Caco-2 (cell line): ENCODE data around the gene CDCP1. TPM values are rescaled to one million over a fixed set of nuclear protein-coding genes. Genes with fewer than 3 reads are reported as not detected.

Experiments used
- BruUV-seq: library from RNA; stranded (reverse); fragments of 400-500 nt; replicated peaks from 2 replicates; lab custom pipeline; 2021; lab: Mats Ljungman, UMichigan
- CTCF ChIA-PET: fragments of 300-600 bp; sonication (Branson Sonifier 250); formaldehyde crosslinking; loops from one replicate; lab custom pipeline; 2022; ENCODE audit warnings: antibody characterized with exemption; lab: Charles Lee
- POLR2A ChIA-PET: fragments of 300-600 bp; sonication (Branson Sonifier 250); formaldehyde crosslinking; loops from one replicate; lab custom pipeline; 2022; ENCODE audit warnings: antibody characterized with exemption; lab: Charles Lee
- DNase-seq, 2 experiments: peaks; one replicate each; pipeline versions ENCODE4 v3.0.0 to v3.0.0-alpha.2; 2020 to 2022
- H3K27me3 ChIP-seq: replicated peaks from 2 replicates; pipeline ENCODE4 v1.6.0; 2011; ENCODE audit warnings: low read length; ENCODE audit not compliant: control insufficient read depth, insufficient read depth
- H3K36me3 ChIP-seq: 2 replicates; pipeline ENCODE4 v1.5.1; 2011; ENCODE audit warnings: low read length; ENCODE audit not compliant: control insufficient read depth, insufficient read depth
- H3K4me1 ChIP-seq: fragments of 250-450 bp; sonication (Bioruptor Pico); 2 replicates; pipeline ENCODE4 v1.5.1; 2020; ENCODE audit warnings: mild to moderate bottlenecking
- H3K4me3 ChIP-seq: 2 replicates; pipeline ENCODE4 v1.5.1; 2011; ENCODE audit warnings: low read depth, mild to moderate bottlenecking, control low read depth, low read length
- H3K9me3 ChIP-seq: fragments of 250-450 bp; sonication (Bioruptor Pico); 2 replicates; pipeline ENCODE4 v1.5.1; 2020; ENCODE audit warnings: mild to moderate bottlenecking, moderate library complexity
- H3K27ac Mint-ChIP-seq: one replicate; pipeline ENCODE4 v1.8.0; 2022; ENCODE audit warnings: mixed read lengths; ENCODE audit not compliant: unreplicated experiment
- H3K27me3 Mint-ChIP-seq: one replicate; pipeline ENCODE4 v1.8.0; 2022; ENCODE audit warnings: mixed read lengths; ENCODE audit not compliant: insufficient read depth, unreplicated experiment
- H3K36me3 Mint-ChIP-seq: one replicate; pipeline ENCODE4 v1.8.0; 2022; ENCODE audit warnings: mild to moderate bottlenecking, mixed read lengths; ENCODE audit not compliant: insufficient read depth, unreplicated experiment
- H3K4me1 Mint-ChIP-seq: one replicate; pipeline ENCODE4 v1.8.0; 2022; ENCODE audit warnings: low read depth, mixed read lengths; ENCODE audit not compliant: unreplicated experiment
- H3K4me3 Mint-ChIP-seq: one replicate; pipeline ENCODE4 v1.8.0; 2022; ENCODE audit warnings: mild to moderate bottlenecking, moderate library complexity, mixed read lengths; ENCODE audit not compliant: unreplicated experiment
- H3K9me3 Mint-ChIP-seq: one replicate; pipeline ENCODE4 v1.8.0; 2022; ENCODE audit warnings: mixed read lengths; ENCODE audit not compliant: unreplicated experiment
- CTCF ChIP-seq, 2 experiments: fragments of 200-600 bp in 1 of 2; IDR thresholded peaks; 1 replicate in 1 of 2; 2 replicates in 1 of 2; pipeline versions ENCODE4 v1.5.1 to v1.8.0; 2011 to 2022; ENCODE audit warnings: antibody characterized with exemption in 1 of 2, control low read depth in 1 of 2, inconsistent platforms in 1 of 2, low read depth in 1 of 2, low read length in 1 of 2, mild to moderate bottlenecking in 1 of 2, moderate library complexity in 1 of 2; ENCODE audit not compliant: insufficient read depth in 1 of 2, severe bottlenecking in 1 of 2, unreplicated experiment in 1 of 2
- intact Hi-C: fragments of 100-400 bp; cut with micrococcal nuclease; formaldehyde crosslinking; loops from one replicate; pipeline ENCODE4 v1.10.0; 2022; ENCODE audit not compliant: unreplicated experiment
- total RNA-seq: library from RNA; stranded (reverse); gene quantifications from 2 replicates; pipeline ENCODE4 v1.2.3, GENCODE V29; 2022

The CDCP1 gene
- total RNA-seq, 1 experiment from 2014 or later = 22.5 TPM

- Histone ChIP-seq H3K4me3 (no peak overlapping the region), H3K36me3 (no peaks in the 10 kb centered on the region; the same call in none of the 2 replicates), H3K9me3 (no peaks in the 10 kb centered on the region), H3K4me1 (peaks cover 23% of the 10 kb centered on the region), H3K27me3 (no peaks in the 10 kb centered on the region)
- Mint-ChIP-seq H3K36me3 (no peaks in the 10 kb centered on the region), H3K9me3 (no peaks in the 10 kb centered on the region), H3K27me3 (no peaks in the 10 kb centered on the region), H3K4me1 (peaks cover 29% of the 10 kb centered on the region), H3K4me3 (no peak overlapping the region), H3K27ac (no peak overlapping the region)
- ChIA-PET CTCF (no interaction called here), POLR2A (no interaction called here)
- no peak for TF ChIP-seq CTCF (IDR thresholded peaks at IDR 0.05; ENCODE audit: insufficient read depth in 1 of 2, low read depth in 1 of 2, low read length in 1 of 2, severe bottlenecking in 1 of 2, unreplicated experiment in 1 of 2)
- DNase-seq = no peak
- no TSS peak for BruUV-seq
- intact Hi-C loops = no loop called here
Observed at GRCh38 chr3:45127130-45127822, 18.9 kb downstream of the CDCP1 start.

GRCh38 chr3:45126730-45127129 lies 19.4 kb downstream of the CDCP1 start:
- DNase-seq = no peak
- Histone ChIP-seq H3K27me3 (no peaks in the 10 kb centered on the region), H3K4me1 (peaks cover 24% of the 10 kb centered on the region), H3K4me3 (no peak overlapping the region), H3K9me3 (no peaks in the 10 kb centered on the region), H3K36me3 (no peaks in the 10 kb centered on the region; the same call in none of the 2 replicates)
- CTCF ChIA-PET = no interaction called here
- H3K4me1 Mint-ChIP-seq = peaks cover 29% of the 10 kb centered on the region
- POLR2A ChIA-PET = no interaction called here
- intact Hi-C loops = no loop called here
- H3K27ac Mint-ChIP-seq = no peak overlapping the region
- H3K4me3 Mint-ChIP-seq = no peak overlapping the region
- no peaks in the 10 kb centered on the region for H3K27me3 Mint-ChIP-seq
- H3K36me3 Mint-ChIP-seq = no peaks in the 10 kb centered on the region
- BruUV-seq = no TSS peak
- no peaks in the 10 kb centered on the region for H3K9me3 Mint-ChIP-seq
- TF ChIP-seq CTCF (IDR thresholded peaks at IDR 0.05; ENCODE audit: insufficient read depth in 1 of 2, low read depth in 1 of 2, low read length in 1 of 2, severe bottlenecking in 1 of 2, unreplicated experiment in 1 of 2) = no peak

GRCh38 chr3:45125550-45126026 lies 20.6 kb downstream of the CDCP1 start:
- intact Hi-C loops = no loop called here

More at GRCh38 chr3:45125550-45126026, 20.6 kb downstream of the CDCP1 start:
- Mint-ChIP-seq H3K4me3 (no peak overlapping the region), H3K27me3 (no peaks in the 10 kb centered on the region), H3K9me3 (no peaks in the 10 kb centered on the region), H3K27ac (no peak overlapping the region), H3K4me1 (peaks cover 33% of the 10 kb centered on the region), H3K36me3 (no peaks in the 10 kb centered on the region)
- no peak for TF ChIP-seq CTCF (IDR thresholded peaks at IDR 0.05; ENCODE audit: insufficient read depth in 1 of 2, low read depth in 1 of 2, low read length in 1 of 2, severe bottlenecking in 1 of 2, unreplicated experiment in 1 of 2)
- no peak for DNase-seq
- Histone ChIP-seq H3K4me3 (no peak overlapping the region), H3K36me3 (no peaks in the 10 kb centered on the region; the same call in none of the 2 replicates), H3K4me1 (peaks cover 35% of the 10 kb centered on the region), H3K9me3 (no peaks in the 10 kb centered on the region), H3K27me3 (no peaks in the 10 kb centered on the region)
- BruUV-seq = no TSS peak
- ChIA-PET POLR2A (no interaction called here), CTCF (no interaction called here)
